SK-N-DZ (cell line): ENCODE results near the gene RIPOR2.

ENCODE experiments used
- DNase-seq: peaks from one replicate; pipeline ENCODE4 v3.0.0-alpha.2; 2015; ENCODE audit warnings: low spot score

RIPOR2 gene

DNA sequence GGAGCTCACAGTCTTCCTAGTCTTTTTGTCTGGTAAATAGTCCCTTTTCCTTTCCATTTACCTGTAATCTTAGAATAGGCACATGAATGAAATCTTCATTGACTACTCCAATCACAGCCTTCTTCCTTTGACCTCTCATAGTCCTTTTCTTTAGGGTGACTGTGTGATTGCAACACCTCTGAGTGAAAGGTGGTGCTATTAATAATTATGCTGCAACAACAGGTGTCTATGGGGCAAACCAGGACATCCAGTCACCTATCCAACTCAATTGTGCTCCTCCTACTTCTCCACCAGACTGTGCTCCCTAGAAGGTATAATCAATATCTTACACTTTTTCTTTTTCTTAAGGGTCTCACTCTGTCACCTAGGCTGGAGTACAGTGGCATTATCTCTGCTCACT, 29.4 kb downstream of the RIPOR2 start:
- no peak for DNase-seq

DNA sequence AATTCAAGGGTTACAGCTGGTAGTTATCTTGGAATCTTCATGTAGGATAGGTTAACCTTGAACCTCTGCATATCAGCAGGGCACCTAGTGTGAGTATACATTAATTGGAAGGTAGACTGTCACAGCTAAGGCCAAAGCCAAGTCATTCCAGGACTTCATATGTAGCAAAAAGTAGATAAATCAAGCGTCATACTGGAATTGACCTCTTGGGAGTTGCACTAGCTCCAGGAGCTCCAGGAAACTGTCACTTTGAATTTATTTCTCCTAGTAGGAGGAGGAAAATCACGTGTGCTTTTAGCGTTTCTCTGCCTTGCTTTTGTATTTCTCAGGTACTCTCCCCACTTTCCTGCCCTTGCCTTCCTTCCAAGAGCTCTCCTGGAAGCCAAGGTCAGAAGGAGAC, 30.3 kb downstream of the RIPOR2 start:
- DNase-seq = no peak

DNA sequence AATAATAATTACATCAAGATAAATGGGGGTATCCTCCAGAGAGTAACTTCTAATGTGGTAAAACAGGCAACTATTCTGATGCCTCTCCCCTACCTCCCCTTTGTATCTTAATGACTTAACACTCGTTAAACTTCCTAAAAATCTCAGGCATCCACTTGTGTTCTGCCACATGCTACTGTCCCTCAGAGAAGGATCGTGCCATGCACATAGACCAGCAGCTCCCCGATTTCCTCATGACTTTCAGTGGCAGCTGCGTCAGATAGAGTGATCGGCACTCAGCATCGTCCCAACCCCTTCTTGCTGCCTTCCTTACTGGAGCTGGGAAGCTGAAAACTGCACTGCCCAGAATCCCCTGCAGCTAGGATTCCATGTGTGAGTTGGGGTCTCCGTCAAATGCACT, 32.1 kb downstream of the RIPOR2 start:
- DNase-seq = no peak

DNA sequence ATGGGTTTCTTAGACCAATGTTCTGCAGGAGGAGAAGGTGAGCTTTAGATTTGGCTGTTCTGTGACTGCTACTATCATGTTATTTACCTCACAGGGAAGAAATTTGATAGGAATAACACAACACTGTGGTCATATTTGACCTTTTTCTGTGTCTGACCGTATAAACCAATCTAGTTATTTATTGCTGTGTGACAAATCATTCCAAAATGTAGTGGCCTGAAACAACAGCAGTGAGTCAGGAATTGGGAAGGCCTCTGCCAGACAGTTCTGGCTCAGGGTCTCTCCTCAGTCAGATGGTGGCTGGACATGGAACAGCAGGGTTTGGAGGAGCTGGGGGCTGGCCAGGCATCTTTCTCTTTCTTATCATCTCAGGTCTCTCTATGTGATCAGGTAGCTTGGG, 33.0 kb downstream of the RIPOR2 start:
- DNase-seq = no peak

DNA sequence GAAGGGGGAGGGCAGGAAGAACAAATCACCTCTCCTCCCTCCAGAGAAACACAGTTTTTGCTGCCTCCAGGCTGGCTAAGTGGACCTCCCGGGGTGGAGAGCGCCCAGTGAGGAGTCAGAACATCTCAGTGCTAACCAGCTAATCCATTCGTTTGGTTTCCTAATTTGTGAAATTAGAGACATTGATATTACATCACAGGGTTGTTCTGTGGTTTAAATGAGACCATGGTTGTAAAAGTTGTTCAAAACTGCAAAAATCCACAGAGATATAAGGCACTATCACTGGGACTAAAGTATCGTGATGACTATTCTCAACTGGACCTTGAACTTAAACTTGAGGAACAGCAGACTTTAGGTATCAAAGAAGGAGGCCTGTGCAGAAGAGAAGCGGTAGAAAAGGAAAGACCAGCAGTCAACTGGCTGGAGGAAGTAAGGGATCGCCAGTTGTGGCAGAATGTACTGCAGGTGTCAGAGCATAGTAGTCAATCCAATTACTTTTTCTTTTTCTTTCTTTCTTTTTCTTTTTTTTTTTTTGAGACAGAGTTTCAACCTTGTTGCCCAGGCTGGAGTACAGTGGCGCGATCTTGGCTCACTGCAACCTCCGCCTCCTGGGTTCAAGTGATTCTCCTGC, 33.9 kb downstream of the RIPOR2 start:
- DNase-seq = no peak

DNA sequence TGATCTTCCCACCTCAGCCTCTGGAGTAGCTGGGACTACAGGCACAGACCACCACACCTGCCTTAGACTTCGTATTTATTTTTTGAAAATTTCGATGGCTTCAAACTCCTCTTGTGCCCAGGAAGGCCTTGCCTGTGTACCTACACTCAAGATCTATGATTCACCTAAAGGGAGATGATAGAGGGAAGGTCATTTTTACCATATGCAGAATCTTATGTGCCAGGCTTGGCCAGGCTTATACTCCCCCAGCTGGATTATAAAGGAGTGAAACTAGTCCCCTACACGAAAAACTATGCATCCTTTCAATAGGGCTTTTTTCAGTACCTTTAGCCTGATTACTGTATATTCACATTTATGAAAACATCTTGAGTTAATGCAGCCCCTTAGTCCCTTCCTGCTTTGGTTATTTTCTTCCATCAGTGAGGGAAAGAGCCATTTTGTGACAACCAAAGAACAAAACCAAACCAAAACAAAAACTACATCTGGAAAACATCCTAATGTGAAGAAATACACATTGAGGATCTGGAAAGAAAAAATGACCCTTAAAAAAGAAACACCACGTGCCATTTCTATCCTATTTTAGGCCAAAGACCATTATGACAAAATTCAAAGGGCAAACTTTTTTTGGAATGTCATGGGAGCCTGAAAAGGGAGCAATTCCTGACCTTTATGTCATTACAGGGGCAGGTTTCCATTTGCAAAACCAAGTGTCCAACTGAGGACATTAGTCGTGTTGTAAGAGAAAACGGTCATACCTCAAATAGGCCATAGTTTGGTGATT, 34.7 kb downstream of the RIPOR2 start:
- DNase-seq = no peak

DNA sequence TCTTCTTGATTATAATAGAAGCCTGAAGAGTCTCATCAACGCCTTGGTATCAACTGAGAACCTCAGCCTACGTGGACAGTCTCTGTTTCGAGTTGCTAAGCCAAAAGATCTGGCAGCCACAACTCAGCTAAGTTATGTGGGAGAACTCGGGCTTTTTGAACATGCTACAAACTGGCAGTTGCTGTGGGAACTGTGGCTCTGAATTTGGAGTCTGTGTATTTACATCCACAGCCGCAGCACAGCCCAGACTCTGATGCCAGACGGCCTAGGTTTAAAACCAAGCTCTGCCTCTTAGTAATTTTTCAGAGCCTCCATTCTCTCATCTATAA, 35.8 kb downstream of the RIPOR2 start:
- DNase-seq = no peak

DNA sequence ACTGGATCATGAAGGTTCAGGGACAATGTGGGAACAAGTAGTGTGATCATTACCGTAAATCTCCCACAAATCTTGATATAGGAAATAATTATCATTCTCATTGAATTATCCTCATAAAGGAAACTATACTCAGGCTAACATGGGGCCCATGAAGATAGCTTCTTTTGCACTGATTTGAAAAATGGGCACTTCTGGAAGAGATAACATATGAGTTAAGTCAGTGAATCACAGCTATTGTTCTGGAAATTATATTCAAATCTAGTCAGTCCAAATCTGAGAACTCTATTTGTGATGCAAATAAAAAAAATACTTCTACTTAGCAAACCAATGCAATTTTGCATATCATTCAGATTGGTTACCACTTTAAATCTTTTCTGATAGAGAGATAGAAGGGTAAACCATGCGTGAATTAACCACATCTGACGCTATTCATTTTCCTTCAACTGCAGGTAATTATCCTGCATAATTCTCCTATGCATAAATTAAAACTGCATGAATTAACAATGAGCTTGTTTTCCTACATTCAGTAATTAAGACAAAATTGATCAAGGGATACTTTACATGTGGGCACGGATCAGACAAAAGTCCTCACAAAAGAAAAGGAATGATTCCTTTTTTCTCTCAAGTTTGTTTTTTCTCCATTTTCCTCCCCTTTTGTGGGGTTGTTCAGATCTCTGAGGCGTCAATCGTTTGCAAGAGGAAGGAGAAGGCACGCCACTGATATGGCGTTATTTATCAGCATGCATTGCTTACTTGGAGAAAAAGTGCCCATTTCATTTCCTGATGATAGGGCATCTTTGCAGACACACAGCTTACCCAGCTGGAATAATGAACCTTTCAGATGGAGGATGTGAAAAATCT, 36.4 kb downstream of the RIPOR2 start:
- no peak for DNase-seq

DNA sequence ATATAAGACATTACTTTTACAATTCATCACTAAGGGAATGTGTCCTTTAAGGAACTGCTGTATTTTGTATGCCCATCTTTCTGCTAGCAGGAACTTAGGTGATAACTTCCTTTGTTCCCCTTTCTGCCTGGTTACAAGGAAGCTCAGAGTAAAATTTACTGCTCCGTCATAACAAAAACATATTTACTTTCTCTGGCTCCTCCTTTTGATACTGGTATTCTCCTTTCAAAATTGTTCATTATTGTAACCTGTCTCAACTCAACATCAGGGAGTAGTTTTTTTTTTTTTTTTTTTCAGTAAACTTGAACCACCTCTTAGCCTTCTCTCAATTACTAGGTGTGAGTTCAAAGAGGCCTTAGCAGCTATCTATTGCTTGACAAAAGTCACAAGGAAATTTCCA, 37.1 kb downstream of the RIPOR2 start:
- DNase-seq = no peak

DNA sequence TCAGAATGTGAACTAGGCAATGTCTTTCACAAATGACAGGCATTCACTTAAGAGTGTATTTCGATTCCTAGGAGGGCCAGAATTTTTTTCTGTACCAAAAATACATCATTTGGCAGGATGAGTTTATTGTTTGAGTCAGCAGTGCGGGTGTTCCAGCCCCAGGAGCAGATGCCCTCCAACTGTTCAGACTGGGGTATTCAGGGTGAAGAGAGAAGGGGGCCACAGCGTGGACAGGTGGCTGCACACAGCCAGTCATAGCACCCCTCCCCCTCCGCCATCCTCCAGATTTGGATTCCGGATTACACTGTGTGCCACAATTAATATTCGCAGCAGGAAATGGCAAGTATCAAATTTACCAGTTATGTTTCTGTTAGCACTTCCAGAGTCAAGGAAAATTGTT, 38.6 kb downstream of the RIPOR2 start:
- no peak for DNase-seq

DNA sequence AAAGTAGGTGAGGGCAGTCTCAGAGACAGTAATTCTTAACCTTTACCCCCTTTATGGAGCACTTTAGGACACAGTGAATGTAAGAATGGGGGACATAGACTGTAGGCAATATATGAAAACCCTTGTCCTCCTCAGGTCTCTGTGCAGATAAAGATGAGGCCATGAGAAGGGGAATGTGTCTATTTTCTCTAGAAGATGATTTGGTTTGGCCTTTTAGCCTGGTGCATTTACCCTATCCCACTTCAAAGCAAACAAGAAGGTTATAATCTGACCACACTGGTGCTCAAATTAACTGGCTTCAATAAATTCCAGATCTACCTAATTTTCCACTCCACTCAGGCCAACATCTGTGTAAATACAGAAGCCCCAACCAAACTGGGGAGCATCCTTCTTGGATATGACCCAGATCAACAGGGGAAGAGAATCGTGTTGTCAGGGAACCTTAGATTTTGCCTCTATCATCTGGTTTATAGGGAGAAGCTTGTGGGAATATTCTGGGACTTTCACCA, 42.4 kb downstream of the RIPOR2 start:
- no peak for DNase-seq

DNA sequence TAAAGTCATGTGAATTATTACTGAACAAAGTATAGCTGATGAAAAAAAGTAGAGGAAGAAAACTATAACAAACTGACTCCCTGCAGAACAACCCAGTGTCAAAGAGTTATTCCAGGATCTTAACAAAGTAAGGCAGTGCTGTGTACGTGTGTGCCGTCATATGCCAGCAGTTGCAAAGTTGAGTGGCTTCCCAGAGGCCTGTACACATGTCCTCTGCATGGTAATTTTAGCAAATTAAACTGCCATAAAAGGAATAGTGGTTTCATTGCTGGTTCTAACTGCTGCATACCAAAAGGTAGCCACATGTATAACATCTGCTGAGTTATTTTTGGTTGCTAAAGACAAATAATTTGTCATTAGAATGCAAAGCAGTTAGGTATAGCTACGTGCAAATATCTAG, 44.8 kb downstream of the RIPOR2 start:
- DNase-seq = no peak

DNA sequence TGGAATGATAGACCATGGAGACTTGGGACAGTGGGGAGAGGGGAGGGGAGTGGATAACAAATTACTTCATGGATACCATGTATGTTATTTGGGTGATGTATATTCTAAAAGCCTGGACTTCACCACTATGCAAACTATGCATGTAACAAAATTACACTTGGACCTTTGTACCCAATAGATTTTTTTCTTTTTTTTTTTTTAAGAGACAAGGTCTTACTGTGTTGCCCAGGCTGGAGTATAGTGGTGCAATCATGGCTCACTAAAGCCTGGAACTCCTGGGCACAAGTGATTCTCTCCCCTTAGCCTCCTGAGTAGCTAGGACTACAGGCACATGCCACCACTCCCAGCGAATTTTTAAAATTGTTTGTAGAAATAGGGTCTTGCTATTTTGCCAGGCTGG, 45.3 kb downstream of the RIPOR2 start:
- no peak for DNase-seq

DNA sequence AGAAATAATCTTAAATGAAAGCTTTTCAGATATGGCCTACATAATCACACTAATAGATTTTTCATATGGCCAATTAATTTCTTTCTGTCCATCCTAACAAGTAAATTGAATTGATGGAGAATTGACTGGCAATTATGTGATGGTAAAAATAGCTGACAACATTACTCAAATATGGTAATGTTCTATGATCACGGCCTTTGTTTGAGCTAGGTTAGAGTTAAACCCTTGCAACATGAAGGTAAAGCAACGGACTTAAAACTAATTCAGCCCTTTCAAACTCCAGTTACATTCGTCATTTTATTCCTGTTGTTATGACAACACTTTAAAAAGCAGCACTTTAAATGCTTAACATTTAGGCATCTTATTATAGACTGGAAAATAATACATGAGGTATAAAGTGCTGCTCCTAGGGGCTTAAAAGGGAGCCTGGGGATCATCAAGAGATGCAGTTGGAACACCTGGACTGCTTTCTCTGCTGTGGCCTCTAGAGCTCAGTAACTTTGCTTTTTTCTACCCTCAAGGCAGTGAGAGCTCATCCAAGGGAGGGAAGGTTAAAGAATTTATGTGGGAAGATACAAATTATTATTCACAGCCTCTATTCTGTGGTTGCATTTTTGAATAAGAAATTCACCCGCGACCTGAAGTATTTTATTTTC, 46.9 kb downstream of the RIPOR2 start:
- no peak for DNase-seq

DNA sequence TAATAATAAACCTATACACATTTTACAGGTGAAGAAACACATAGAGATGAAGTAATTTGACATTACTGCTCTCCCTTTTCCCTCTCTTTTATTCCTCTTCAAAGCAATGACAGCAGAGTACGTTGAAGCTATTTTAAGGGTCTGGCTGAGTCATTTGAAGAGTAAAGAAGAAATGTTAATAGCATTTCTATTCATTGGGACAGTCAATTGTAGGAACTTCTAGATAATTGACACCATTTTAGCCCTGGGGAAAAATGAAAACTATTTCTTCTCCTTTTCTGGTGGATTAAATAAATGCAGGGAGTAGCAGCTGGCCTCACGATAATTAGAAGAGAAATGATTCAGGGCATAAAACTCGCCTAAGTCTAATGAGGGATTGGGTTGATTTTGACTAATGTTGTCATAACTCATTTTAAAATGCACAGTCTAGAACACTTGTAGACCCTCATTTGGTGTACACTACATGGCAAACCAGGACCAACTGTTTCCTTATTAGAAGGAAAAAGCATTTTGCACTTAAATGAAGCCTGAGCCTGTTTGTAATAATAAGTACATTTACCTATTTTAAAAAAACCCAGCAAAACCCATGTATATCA, 48.1 kb downstream of the RIPOR2 start:
- no peak for DNase-seq

DNA sequence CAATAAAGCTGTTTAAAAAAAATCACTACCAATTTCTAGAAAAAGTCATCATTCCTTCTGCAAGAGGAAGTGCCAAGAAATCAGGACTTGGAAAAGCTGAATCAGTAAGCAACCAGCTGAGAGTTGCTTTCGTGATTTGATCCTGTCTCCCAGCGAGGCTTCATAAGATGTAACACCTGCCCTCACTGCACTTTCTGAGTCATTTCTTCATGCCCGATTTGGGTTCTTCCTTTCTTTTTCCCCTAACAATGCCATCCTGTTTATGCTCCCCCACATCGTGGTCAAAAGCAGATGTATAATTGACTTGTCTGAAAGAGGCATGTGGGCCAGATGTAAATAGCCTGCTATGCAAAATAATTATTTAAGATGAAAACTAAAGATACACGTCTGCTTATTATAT, 52.1 kb downstream of the RIPOR2 start:
- DNase-seq = no peak

DNA sequence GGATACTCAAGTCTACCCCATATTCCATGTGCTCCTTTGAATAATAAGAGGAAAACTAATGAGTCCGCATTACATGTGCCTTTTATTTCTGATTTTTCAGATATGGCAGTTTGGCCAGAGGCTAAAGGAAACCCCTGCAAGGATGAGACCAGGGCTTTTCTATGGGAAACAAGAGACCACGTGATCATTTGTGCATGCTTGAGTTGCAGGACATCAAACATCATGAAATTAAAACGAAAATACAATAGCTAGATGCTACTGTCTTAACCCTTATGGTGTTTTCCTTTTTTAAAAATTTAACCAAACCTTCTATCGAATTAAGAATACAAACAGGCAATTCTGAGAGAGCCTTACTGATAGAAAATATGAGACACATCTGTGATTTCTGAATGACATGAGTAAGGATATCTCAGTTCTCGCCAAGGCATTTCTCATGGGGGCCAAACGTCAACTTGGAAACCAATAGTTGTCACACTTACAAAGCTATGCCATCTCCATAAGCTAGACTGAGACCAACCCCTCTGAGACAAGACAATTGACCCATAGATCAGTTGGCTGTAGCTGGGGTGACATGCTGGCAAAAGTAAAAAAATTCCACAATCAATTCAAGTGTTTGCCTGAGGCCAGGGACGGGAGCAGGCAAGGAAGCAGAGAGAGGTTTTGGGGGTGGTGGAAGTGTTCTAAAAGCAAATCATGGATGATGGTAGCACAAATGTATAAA, 52.8 kb downstream of the RIPOR2 start:
- no peak for DNase-seq

DNA sequence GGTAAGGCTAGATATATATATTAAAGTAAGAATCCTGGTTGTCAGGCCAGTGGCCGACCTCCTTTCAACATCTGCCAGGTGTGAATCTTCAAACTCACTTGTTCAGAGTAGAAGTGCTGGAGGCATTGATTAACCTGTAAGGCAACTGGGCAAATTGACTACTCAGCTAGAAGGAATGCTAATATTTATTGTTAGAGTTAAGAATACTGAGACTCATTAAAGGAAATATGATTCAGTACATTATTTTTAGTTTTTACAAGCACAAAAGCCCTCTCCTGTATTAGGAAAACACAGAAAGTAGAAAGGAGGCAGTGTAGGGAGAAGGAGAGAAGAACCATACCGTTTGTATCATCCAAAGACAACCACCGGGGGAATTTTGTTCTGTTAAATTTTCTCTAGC, 53.5 kb downstream of the RIPOR2 start:
- no peak for DNase-seq

DNA sequence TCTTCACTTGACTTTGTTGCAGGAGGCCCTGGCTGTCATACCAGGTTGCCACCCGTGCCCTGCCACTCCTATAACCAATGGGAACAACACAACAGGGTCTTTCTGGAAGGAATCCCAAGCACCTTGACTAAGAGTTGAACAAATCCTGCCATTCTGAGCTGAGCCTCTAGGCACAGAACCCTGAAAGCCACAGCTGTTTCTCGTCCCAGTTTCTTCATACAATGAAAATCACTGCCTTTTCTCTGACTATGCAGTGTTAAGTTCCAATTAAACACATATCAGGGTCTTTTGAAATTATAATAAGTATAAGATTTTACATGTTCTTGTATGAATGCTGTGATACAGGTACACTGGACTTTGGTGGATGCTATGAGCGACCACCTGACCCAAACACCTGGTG, 54.4 kb downstream of the RIPOR2 start:
- no peak for DNase-seq

DNA sequence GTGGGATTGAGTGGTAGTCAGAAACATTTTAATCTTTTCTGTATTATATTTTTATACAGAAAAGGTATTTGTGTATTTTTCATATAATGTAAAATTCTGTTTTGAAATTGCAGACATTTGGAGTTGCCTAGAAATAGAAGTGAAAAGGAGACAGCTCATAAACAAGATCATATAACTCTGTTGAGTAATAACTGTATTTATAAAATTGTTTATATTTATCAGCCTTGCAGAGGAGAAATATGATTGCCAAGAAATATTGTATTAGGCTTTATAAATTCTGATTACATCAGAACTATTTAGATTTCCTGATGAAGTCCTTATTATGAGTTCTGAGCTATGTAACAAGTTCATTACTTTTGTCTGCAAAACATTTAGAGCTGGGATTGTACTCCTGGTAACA, 55.3 kb downstream of the RIPOR2 start:
- no peak for DNase-seq

DNA sequence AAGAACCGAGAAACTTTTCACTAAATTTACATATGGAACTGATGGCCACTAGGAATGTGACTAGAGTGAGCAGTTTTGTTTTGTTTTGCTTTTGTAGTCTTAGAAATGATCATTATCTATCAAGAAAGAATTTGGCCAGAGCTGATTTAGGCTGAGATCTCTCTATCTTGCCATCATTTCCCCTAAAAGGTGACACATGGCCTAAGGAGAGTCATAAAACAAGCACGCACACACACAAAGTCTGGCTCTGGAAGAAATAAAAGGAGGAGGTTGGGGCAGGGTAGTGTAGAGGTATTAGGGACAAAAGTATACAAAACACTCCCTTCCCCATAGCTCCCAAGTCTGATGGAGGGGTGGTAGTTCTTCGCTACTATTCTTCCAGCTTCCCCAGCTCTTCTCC, 56.4 kb downstream of the RIPOR2 start:
- DNase-seq = no peak
